Tibial nerve (tissue), 4 donors: ENCODE data around the gene DMD. TPM values are rescaled to one million over a fixed set of nuclear protein-coding genes. Genes with fewer than 3 reads are reported as not detected.

ENCODE experiments used
- DNase-seq, 2 donors: peaks; one replicate each; pipeline ENCODE4 v3.0.0-alpha.2; 2019; ENCODE audit warnings: low spot score in 2 of 2
- H3K27ac ChIP-seq, 4 donors: fragments of 200-600 bp; sonication (generic) in 3 of 4; one replicate each; pipeline ENCODE4 v1.5.1; 2017 to 2019; ENCODE audit warnings: mild to moderate bottlenecking in 1 of 4
- H3K27me3 ChIP-seq, 2 donors: fragments of 200-600 bp; sonication (generic) in 1 of 2; one replicate each; pipeline versions ENCODE4 v1.5.1 to v1.6.0; 2017 to 2019
- H3K36me3 ChIP-seq, 3 donors: fragments of 200-600 bp; sonication (generic); one replicate each; pipeline ENCODE4 v1.5.1; 2018 to 2019
- H3K4me1 ChIP-seq, 4 donors: fragments of 200-600 bp; sonication (generic) in 3 of 4; one replicate each; pipeline ENCODE4 v1.5.1; 2017 to 2019
- H3K4me3 ChIP-seq, 4 donors: fragments of 200-600 bp; sonication (generic) in 3 of 4; one replicate each; pipeline ENCODE4 v1.5.1; 2017 to 2019; ENCODE audit warnings: mild to moderate bottlenecking in 1 of 4, moderate library complexity in 1 of 4
- H3K9me3 ChIP-seq, 4 donors: fragments of 200-600 bp; sonication (generic) in 3 of 4; one replicate each; pipeline ENCODE4 v1.5.1; 2017 to 2019
- CTCF ChIP-seq, 5 experiments: fragments of 200-600 bp in 3 of 5; fragments of 450-650 bp in 2 of 5; sonication (generic) in 3 of 5; IDR thresholded peaks; one replicate each; pipeline ENCODE4 v1.5.1; 2016 to 2019; ENCODE audit warnings: antibody characterized with exemption in 5 of 5, mild to moderate bottlenecking in 3 of 5, moderate library complexity in 2 of 5
- EP300 ChIP-seq, 2 donors: sonication (generic); formaldehyde crosslinking; IDR thresholded peaks; one replicate each; pipeline ENCODE4 v1.6.1; 2017; ENCODE audit warnings: antibody characterized with exemption in 2 of 2, mild to moderate bottlenecking in 1 of 2
- POLR2A ChIP-seq, 2 donors: fragments of 450-650 bp; IDR thresholded peaks; one replicate each; pipeline ENCODE4 v1.6.1; 2017; ENCODE audit warnings: antibody characterized with exemption in 2 of 2, mild to moderate bottlenecking in 2 of 2, moderate library complexity in 2 of 2
- WGBS, 2 donors: methylation state at CpG; one replicate each; pipeline ENCODE4 v1.1.5; 2018; 5-methylcytosine and 5-hydroxymethylcytosine counted together
- total RNA-seq, 4 donors: library from RNA; depleted of rRNA; stranded (reverse); fragments of >200 nt; gene quantifications; one replicate each; pipeline ENCODE4 v1.1.0, GENCODE V29; 2016

The DMD gene
- total RNA-seq, 4 donors from 2014 or later, result 156 to 345 (median 245) TPM

GRCh38 chrX:31988975-31989374 is 1222.4 kb downstream of the DMD start:
- no peaks in the 10 kb centered on the region for H3K36me3 ChIP-seq
- TF ChIP-seq CTCF (IDR thresholded peaks at IDR 0.05) (no peak), POLR2A (IDR thresholded peaks at IDR 0.05) (no peak), EP300 (IDR thresholded peaks at IDR 0.05) (no peak)
- no peak overlapping the region for H3K27ac ChIP-seq
- H3K27me3 ChIP-seq, result no peaks in the 10 kb centered on the region
- no peaks in the 10 kb centered on the region for H3K4me1 ChIP-seq
- no peak overlapping the region for H3K4me3 ChIP-seq
- H3K9me3 ChIP-seq, result no peaks in the 10 kb centered on the region
- no peak for DNase-seq
- WGBS, 2 donors, result 89 to 90% methylated on average over 5 of the region's 5 CpGs

GRCh38 chrX:31981546-31982062 is 1229.7 kb downstream of the DMD start:
- 67 to 83% methylated on average over 7 of the region's 7 CpGs for WGBS, 2 donors
- no peaks in the 10 kb centered on the region for H3K36me3 ChIP-seq
- no peak for TF ChIP-seq EP300 (IDR thresholded peaks at IDR 0.05)
- no peak for TF ChIP-seq CTCF (IDR thresholded peaks at IDR 0.05)
- TF ChIP-seq POLR2A (IDR thresholded peaks at IDR 0.05), result no peak
- H3K4me3 ChIP-seq, result no peak overlapping the region
- no peaks in the 10 kb centered on the region for H3K4me1 ChIP-seq
- H3K27ac ChIP-seq, result no peak overlapping the region
- no peaks in the 10 kb centered on the region for H3K9me3 ChIP-seq
- DNase-seq, result no peak
- no peaks in the 10 kb centered on the region for H3K27me3 ChIP-seq

GRCh38 chrX:31969714-31970113 is 1241.6 kb downstream of the DMD start:
- Histone ChIP-seq H3K36me3 (no peaks in the 10 kb centered on the region), H3K4me3 (no peak overlapping the region), H3K27me3 (no peaks in the 10 kb centered on the region), H3K9me3 (no peaks in the 10 kb centered on the region), H3K4me1 (no peaks in the 10 kb centered on the region), H3K27ac (no peak overlapping the region)
- TF ChIP-seq CTCF (IDR thresholded peaks at IDR 0.05), result no peak
- no peak for TF ChIP-seq POLR2A (IDR thresholded peaks at IDR 0.05)
- TF ChIP-seq EP300 (IDR thresholded peaks at IDR 0.05), result no peak
- no peak for DNase-seq
- WGBS, 2 donors, result 82 to 94% methylated on average over 5 of the region's 5 CpGs

- TF ChIP-seq EP300 (IDR thresholded peaks at IDR 0.05), result no peak
- no peak for TF ChIP-seq POLR2A (IDR thresholded peaks at IDR 0.05)
- no peak for TF ChIP-seq CTCF (IDR thresholded peaks at IDR 0.05)
- Histone ChIP-seq H3K4me3 (no peak overlapping the region), H3K9me3 (no peaks in the 10 kb centered on the region), H3K27me3 (no peaks in the 10 kb centered on the region), H3K4me1 (no peaks in the 10 kb centered on the region), H3K36me3 (no peaks in the 10 kb centered on the region), H3K27ac (no peak overlapping the region)
- 89 to 90% methylated on average over 1 of the region's 1 CpG for WGBS, 2 donors
- DNase-seq, result no peak
Measured at GRCh38 chrX:31962256-31962655, 1249.1 kb downstream of the DMD start.

GRCh38 chrX:31934842-31935370 is 1276.4 kb downstream of the DMD start:
- Histone ChIP-seq H3K9me3 (no peaks in the 10 kb centered on the region), H3K27ac (no peak overlapping the region), H3K36me3 (no peaks in the 10 kb centered on the region), H3K27me3 (no peaks in the 10 kb centered on the region), H3K4me3 (no peak overlapping the region), H3K4me1 (no peaks in the 10 kb centered on the region)
- DNase-seq, result no peak
- 65 to 76% methylated on average over 5 of the region's 5 CpGs for WGBS, 2 donors
- TF ChIP-seq POLR2A (IDR thresholded peaks at IDR 0.05) (no peak), EP300 (IDR thresholded peaks at IDR 0.05) (no peak), CTCF (IDR thresholded peaks at IDR 0.05) (no peak)
